GM12878 (cell line): Measurements from ENCODE around the gene CDKN2B-AS1. TPM values are rescaled to one million over a fixed set of nuclear protein-coding genes. Genes with fewer than 3 reads are reported as not detected.

ENCODE experiments used
- ATAC-seq: fragments of 200-7000 bp; cut with Tn5 transposase; 3 replicates; pipeline ENCODE4 v1.9.1; 2020; ENCODE audit warnings: mild to moderate bottlenecking, moderate library complexity
- BruUV-seq: library from RNA; stranded (reverse); fragments of 400-500 nt; replicated peaks from 2 replicates; lab custom pipeline; 2021; lab: Mats Ljungman, UMichigan
- CTCF ChIA-PET: fragments of 300-600 bp; sonication (Branson Sonifier 250); formaldehyde crosslinking; extraction: SDS; loops from one replicate; lab custom pipeline; 2021; ENCODE audit warnings: inconsistent platforms; lab: Yijun Ruan, JAX
- POLR2A ChIA-PET: fragments of 350-600 bp; formaldehyde crosslinking; extraction: SDS; loops from one replicate; lab custom pipeline; 2021; ENCODE audit warnings: inconsistent platforms; lab: Charles Lee
- RAD21 ChIA-PET: fragments of 300-600 bp; sonication (Branson Sonifier 250); formaldehyde crosslinking; loops from one replicate; lab custom pipeline; 2023; ENCODE audit warnings: antibody characterized with exemption; ENCODE audit not compliant: unreplicated experiment; lab: Charles Lee
- SMC1A ChIA-PET: fragments of 300-600 bp; sonication (Branson Sonifier 250); formaldehyde crosslinking; loops from one replicate; lab custom pipeline; 2023; ENCODE audit not compliant: unreplicated experiment, uncharacterized antibody; lab: Charles Lee
- DNase-seq: peaks from one replicate; pipeline ENCODE4 v3.0.0-alpha.2; 2011; ENCODE audit warnings: low read depth, low spot score
- FAIRE-seq: peaks from 3 replicates; lab custom pipeline; 2011; peaks lifted over from hg19 to GRCh38; lab: Jason Lieb, UNC
- H2AFZ ChIP-seq: 2 replicates; pipeline ENCODE4 v1.6.0; 2011; ENCODE audit warnings: low read depth, low read length, control low read depth; ENCODE audit not compliant: control insufficient read depth
- H3K27ac ChIP-seq: 2 replicates; pipeline ENCODE4 v1.5.1; 2011; ENCODE audit warnings: control low read depth; ENCODE audit not compliant: control insufficient read depth, insufficient read depth
- H3K27me3 ChIP-seq, 2 experiments: replicated peaks in 1 of 2; 2 replicates each; pipeline versions ENCODE4 v1.6.0 to v1.6.1; 2011; ENCODE audit warnings: low read length in 1 of 2; ENCODE audit not compliant: control insufficient read depth in 2 of 2, insufficient read depth in 2 of 2
- H3K36me3 ChIP-seq, 2 experiments: 2 replicates each; pipeline ENCODE4 v1.5.1; 2011; ENCODE audit warnings: low read length in 1 of 2; ENCODE audit not compliant: control insufficient read depth in 2 of 2, insufficient read depth in 2 of 2
- H3K4me1 ChIP-seq: 2 replicates; pipeline ENCODE4 v1.6.1; 2011; ENCODE audit warnings: mild to moderate bottlenecking, low read length, moderate library complexity, mixed read lengths; ENCODE audit not compliant: control insufficient read depth, insufficient read depth
- H3K4me2 ChIP-seq: 2 replicates; pipeline ENCODE4 v1.6.0; 2011; ENCODE audit warnings: control low read depth; ENCODE audit not compliant: control insufficient read depth, insufficient read depth
- H3K4me3 ChIP-seq: fragments of 200-600 bp; sonication (generic); 2 replicates; pipeline ENCODE4 v1.5.1; 2016
- H3K79me2 ChIP-seq: 2 replicates; pipeline ENCODE4 v1.6.0; 2011; ENCODE audit warnings: low read length; ENCODE audit not compliant: control insufficient read depth, insufficient read depth
- H3K9ac ChIP-seq: 2 replicates; pipeline ENCODE4 v1.8.0; 2011; ENCODE audit warnings: low read length, control low read depth, mixed read lengths; ENCODE audit not compliant: control insufficient read depth, insufficient read depth
- H3K9me3 ChIP-seq: replicated peaks from 3 replicates; pipeline ENCODE4 v1.5.1; 2011; ENCODE audit warnings: mild to moderate bottlenecking, low read length; ENCODE audit not compliant: control insufficient read depth, insufficient read depth
- H4K20me1 ChIP-seq: 2 replicates; pipeline ENCODE4 v1.6.0; 2011; ENCODE audit not compliant: control insufficient read depth, insufficient read depth
- CBX3 ChIP-seq: fragments of 200-600 bp; sonication (generic); IDR thresholded peaks from 2 replicates; pipeline ENCODE4 v1.6.1; 2016; ENCODE audit warnings: low read depth, borderline replicate concordance
- SIX5 ChIP-seq: IDR thresholded peaks from 2 replicates; pipeline ENCODE4 v1.6.1; 2011; ENCODE audit warnings: mild to moderate bottlenecking, low read depth, low read length, moderate library complexity; ENCODE audit not compliant: severe bottlenecking
- WGBS: methylation state at CpG from one replicate; pipeline ENCODE4 v1.1.6; 2016; ENCODE audit warnings: low lambda C conversion rate; ENCODE audit not compliant: insufficient replicate concordance, insufficient coverage; ENCODE audit errors: missing lambda C conversion rate; 5-methylcytosine and 5-hydroxymethylcytosine counted together
- in situ Hi-C: fragments of 300-500 bp; cut with MboI; formaldehyde crosslinking; loops from 9 replicates; pipeline ENCODE4 v1.14.3; 2018; ENCODE audit warnings: mixed read lengths
- intact Hi-C: fragments of 100-400 bp; cut with micrococcal nuclease; formaldehyde crosslinking; loops from one replicate; pipeline ENCODE4 v1.14.2; 2022; ENCODE audit not compliant: unreplicated experiment
- polyA plus RNA-seq, 11 experiments: library from polyadenylated mRNA; depleted of rRNA in 4 of 11; unstranded in 6 of 11; stranded (reverse) in 5 of 11; fragments of >200 nt; fragmentation: Nextera tagmentation in 4 of 11; fragmentation: Illumina TruSeq in 1 of 11; extraction: Ambion mirVana in 4 of 11; extraction: Trizol in 1 of 11; gene quantifications; 1 replicate in 1 of 11; 2 replicates in 10 of 11; pipeline versions ENCODE4 v1.2.1 to v1.2.3, GENCODE V29; 2011 to 2016; ENCODE audit warnings: inconsistent platforms in 2 of 11, missing spikeins in 2 of 11, low read depth in 1 of 11
- total RNA-seq, 4 experiments: library from RNA; depleted of rRNA in 3 of 4; stranded (reverse); fragments of >200 nt in 3 of 4; fragmentation: Illumina TruSeq in 1 of 4; extraction: Trizol in 1 of 4; gene quantifications; 2 replicates each; pipeline versions ENCODE4 v1.2.1 to v1.2.3, GENCODE V29; 2013 to 2021
- TF ChIP-seq, protein P1 (sequence below): fragments of 450-650 bp; IDR thresholded peaks from 2 replicates; pipeline ENCODE4 v1.6.1; 2014; ENCODE audit warnings: mild to moderate bottlenecking
- TF ChIP-seq, protein P2 (sequence below): IDR thresholded peaks from 2 replicates; pipeline ENCODE4 v1.6.1; 2012; ENCODE audit warnings: mild to moderate bottlenecking, low read depth, low read length

The CDKN2B-AS1 gene
- total and polyA plus RNA-seq, 10 of the 15 experiments (the other 5 are each of a cell fraction or from before 2014, with no cell fraction given), result 0.22 to 2.2 (median 1.0) TPM; not detected in 1

DNA sequence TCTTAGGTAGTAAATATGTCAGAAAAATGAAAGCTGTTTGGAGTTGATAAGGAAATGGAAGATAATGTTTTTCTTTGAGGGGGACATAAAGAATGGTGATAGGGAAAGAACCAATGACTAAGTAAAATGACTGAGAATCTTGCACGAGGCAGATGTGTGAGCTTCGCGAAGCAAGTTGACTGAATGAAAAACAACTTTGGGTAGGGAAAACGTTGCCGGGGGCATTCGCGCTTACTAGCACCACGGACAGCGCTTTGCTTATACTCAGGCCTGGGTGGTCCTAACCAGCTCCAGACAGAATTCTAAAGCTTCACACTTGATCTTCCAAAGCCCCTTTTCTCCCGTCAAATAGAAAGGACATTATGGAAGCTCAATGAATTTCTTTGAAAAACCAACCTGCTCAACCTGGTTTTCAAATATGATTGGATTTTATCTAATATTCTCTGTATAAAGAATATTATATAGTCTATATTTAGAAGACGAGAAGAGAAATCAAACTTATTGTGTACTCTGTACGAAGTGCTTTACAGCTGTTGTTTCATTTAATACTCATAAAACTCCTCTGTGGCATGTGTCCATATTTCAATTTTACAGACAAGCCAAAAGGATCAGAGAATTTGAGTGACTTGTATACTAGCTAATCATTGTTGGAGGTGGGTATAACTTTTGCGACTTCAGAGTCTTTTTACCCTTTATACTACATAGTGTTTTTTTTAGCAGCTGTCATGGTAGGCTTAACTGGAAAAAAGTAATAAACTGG lies 16.5 kb downstream of the CDKN2B-AS1 start:
- H3K27ac ChIP-seq, result no peak overlapping the region
- H3K9ac ChIP-seq, result no peak overlapping the region
- SMC1A ChIA-PET, result interaction anchor here (0.9 to 5.6 kb wide), 5 partner anchors 11 to 1739 kb away, joined by 3 to 121 read pairs (median 4); no protein-coding TSS in a partner anchor
- 0 out of 4 replicates have a peak, but pooled peaks cover 0 to 2% of the 10 kb centered on the region in 2 experiments for H3K27me3 ChIP-seq
- no peaks in the 10 kb centered on the region for H3K9me3 ChIP-seq
- H4K20me1 ChIP-seq, result no peaks in the 10 kb centered on the region
- TF ChIP-seq, protein P1, sequence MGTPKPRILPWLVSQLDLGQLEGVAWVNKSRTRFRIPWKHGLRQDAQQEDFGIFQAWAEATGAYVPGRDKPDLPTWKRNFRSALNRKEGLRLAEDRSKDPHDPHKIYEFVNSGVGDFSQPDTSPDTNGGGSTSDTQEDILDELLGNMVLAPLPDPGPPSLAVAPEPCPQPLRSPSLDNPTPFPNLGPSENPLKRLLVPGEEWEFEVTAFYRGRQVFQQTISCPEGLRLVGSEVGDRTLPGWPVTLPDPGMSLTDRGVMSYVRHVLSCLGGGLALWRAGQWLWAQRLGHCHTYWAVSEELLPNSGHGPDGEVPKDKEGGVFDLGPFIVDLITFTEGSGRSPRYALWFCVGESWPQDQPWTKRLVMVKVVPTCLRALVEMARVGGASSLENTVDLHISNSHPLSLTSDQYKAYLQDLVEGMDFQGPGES, result no peak
- TF ChIP-seq CBX3 (no peak), SIX5 (no peak)
- TF ChIP-seq, protein P2, sequence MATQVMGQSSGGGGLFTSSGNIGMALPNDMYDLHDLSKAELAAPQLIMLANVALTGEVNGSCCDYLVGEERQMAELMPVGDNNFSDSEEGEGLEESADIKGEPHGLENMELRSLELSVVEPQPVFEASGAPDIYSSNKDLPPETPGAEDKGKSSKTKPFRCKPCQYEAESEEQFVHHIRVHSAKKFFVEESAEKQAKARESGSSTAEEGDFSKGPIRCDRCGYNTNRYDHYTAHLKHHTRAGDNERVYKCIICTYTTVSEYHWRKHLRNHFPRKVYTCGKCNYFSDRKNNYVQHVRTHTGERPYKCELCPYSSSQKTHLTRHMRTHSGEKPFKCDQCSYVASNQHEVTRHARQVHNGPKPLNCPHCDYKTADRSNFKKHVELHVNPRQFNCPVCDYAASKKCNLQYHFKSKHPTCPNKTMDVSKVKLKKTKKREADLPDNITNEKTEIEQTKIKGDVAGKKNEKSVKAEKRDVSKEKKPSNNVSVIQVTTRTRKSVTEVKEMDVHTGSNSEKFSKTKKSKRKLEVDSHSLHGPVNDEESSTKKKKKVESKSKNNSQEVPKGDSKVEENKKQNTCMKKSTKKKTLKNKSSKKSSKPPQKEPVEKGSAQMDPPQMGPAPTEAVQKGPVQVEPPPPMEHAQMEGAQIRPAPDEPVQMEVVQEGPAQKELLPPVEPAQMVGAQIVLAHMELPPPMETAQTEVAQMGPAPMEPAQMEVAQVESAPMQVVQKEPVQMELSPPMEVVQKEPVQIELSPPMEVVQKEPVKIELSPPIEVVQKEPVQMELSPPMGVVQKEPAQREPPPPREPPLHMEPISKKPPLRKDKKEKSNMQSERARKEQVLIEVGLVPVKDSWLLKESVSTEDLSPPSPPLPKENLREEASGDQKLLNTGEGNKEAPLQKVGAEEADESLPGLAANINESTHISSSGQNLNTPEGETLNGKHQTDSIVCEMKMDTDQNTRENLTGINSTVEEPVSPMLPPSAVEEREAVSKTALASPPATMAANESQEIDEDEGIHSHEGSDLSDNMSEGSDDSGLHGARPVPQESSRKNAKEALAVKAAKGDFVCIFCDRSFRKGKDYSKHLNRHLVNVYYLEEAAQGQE, result peak; percentile 84
- POLR2A ChIA-PET, result no interaction called here
- H3K4me3 ChIP-seq, result no peak overlapping the region
- FAIRE-seq (no peak), ATAC-seq (no peak), DNase-seq (no peak)
- BruUV-seq, result no TSS peak
- CTCF ChIA-PET, result interaction anchor here (0.6 to 6.1 kb wide), 10 partner anchors 13 to 324 kb away, joined by 3 to 179 read pairs (median 3); no protein-coding TSS in a partner anchor
- H2AFZ ChIP-seq, result no peak overlapping the region
- H3K4me1 ChIP-seq, result no peaks in the 10 kb centered on the region
- H3K36me3 ChIP-seq, result no peaks in the 10 kb centered on the region
- H3K79me2 ChIP-seq, result no peaks in the 10 kb centered on the region
- no peak overlapping the region for H3K4me2 ChIP-seq
- RAD21 ChIA-PET, result interaction anchor here (2.1 kb wide), 1 partner anchor 197 kb away, joined by 8 read pairs; no protein-coding TSS in a partner anchor
- 63% methylated on average over 13 of the region's 13 CpGs for WGBS
- in situ Hi-C loops (no loop called here), intact Hi-C loops (no loop called here)
